Keratinocyte (primary cell): ENCODE results near the gene MRPL24. TPM values are rescaled to one million over a fixed set of nuclear protein-coding genes. Genes with fewer than 3 reads are reported as not detected.

Source experiments
- DNase-seq: peaks from one replicate; pipeline ENCODE4 v3.0.0-alpha.2; 2011; ENCODE audit warnings: low read depth, missing footprints, low spot score
- FAIRE-seq: peaks from 2 replicates; lab custom pipeline; 2011; peaks lifted over from hg19 to GRCh38; lab: Jason Lieb, UNC
- H2AFZ ChIP-seq: 2 replicates; pipeline ENCODE4 v1.6.0; 2012; ENCODE audit warnings: low read length, control low read depth, inconsistent platforms; ENCODE audit not compliant: control insufficient read depth
- H3K27ac ChIP-seq: 2 replicates; pipeline ENCODE4 v1.5.1; 2011; ENCODE audit warnings: low read length; ENCODE audit not compliant: control insufficient read depth, insufficient read depth
- H3K27me3 ChIP-seq: 3 replicates; pipeline ENCODE4 v1.6.0; 2011; ENCODE audit warnings: low read length; ENCODE audit not compliant: control insufficient read depth, insufficient read depth; ENCODE audit errors: extremely low read depth
- H3K36me3 ChIP-seq, 2 experiments: 2 replicates in 1 of 2; 3 replicates in 1 of 2; pipeline ENCODE4 v1.5.1; 2011; ENCODE audit warnings: low read length in 2 of 2, mild to moderate bottlenecking in 1 of 2; ENCODE audit not compliant: control insufficient read depth in 2 of 2, insufficient read depth in 2 of 2; ENCODE audit errors: extremely low read depth in 1 of 2
- H3K4me1 ChIP-seq: 3 replicates; pipeline ENCODE4 v1.5.1; 2011; ENCODE audit warnings: low read length; ENCODE audit not compliant: control insufficient read depth, insufficient read depth; ENCODE audit errors: extremely low read depth
- H3K4me2 ChIP-seq: 3 replicates; pipeline ENCODE4 v1.6.0; 2011; ENCODE audit warnings: low read depth, low read length; ENCODE audit not compliant: control insufficient read depth, insufficient read depth; ENCODE audit errors: extremely low read depth
- H3K4me3 ChIP-seq, 3 experiments: fragments of 200-600 bp in 1 of 3; sonication (generic) in 1 of 3; 2 replicates in 2 of 3; 3 replicates in 1 of 3; pipeline ENCODE4 v1.5.1; 2011 to 2016; ENCODE audit warnings: low read length in 3 of 3, mild to moderate bottlenecking in 3 of 3, control low read depth in 2 of 3, inconsistent platforms in 1 of 3, low read depth in 1 of 3, mixed read lengths in 1 of 3, mixed run types in 1 of 3, moderate library complexity in 1 of 3; ENCODE audit not compliant: control insufficient read depth in 2 of 3, insufficient read depth in 2 of 3; ENCODE audit errors: extremely low read depth in 1 of 3
- H3K79me2 ChIP-seq: 2 replicates; pipeline ENCODE4 v1.6.0; 2012; ENCODE audit warnings: low read length; ENCODE audit not compliant: control insufficient read depth, insufficient read depth
- H3K9ac ChIP-seq: 3 replicates; pipeline ENCODE4 v1.6.0; 2011; ENCODE audit warnings: low read length; ENCODE audit not compliant: control insufficient read depth, insufficient read depth; ENCODE audit errors: extremely low read depth
- H3K9me1 ChIP-seq: 3 replicates; pipeline ENCODE4 v1.6.0; 2011; ENCODE audit warnings: low read length; ENCODE audit not compliant: control insufficient read depth, insufficient read depth; ENCODE audit errors: extremely low read depth
- H3K9me3 ChIP-seq: 2 replicates; pipeline ENCODE4 v1.5.1; 2012; ENCODE audit warnings: low read depth, low read length; ENCODE audit not compliant: control insufficient read depth
- H4K20me1 ChIP-seq: 3 replicates; pipeline ENCODE4 v1.6.0; 2011; ENCODE audit warnings: low read length; ENCODE audit not compliant: control insufficient read depth, insufficient read depth; ENCODE audit errors: extremely low read depth
- EZH2 ChIP-seq: IDR thresholded peaks from one replicate; pipeline ENCODE4 v1.6.1; 2012; ENCODE audit warnings: inconsistent platforms, mild to moderate bottlenecking, low read length, moderate library complexity
- dilution Hi-C: fragments of 300-500 bp; cut with MboI; formaldehyde crosslinking; loops from one replicate; pipeline ENCODE4 v1.7.0; 2020; ENCODE audit warnings: low sequenced_read_pairs; ENCODE audit not compliant: extremely low pct_ligation_motif_present
- polyA plus RNA-seq, 5 experiments: library from polyadenylated mRNA; depleted of rRNA in 3 of 5; stranded (reverse) in 3 of 5; stranded (forward) in 1 of 5; unstranded in 1 of 5; fragments of >200 nt; gene quantifications; 1 replicate in 1 of 5; 2 replicates in 3 of 5; 3 replicates in 1 of 5; pipeline versions ENCODE4 v1.2.1 to v1.2.3, GENCODE V29; 2011 to 2012; ENCODE audit warnings: missing spikeins in 2 of 5, low read depth in 1 of 5, low replicate concordance in 1 of 5
- TF ChIP-seq, protein P1 (sequence below), 3 experiments: IDR thresholded peaks in 1 of 3; conservative IDR thresholded peaks in 1 of 3; optimal IDR thresholded peaks in 1 of 3; 2 replicates in 2 of 3; 3 replicates in 1 of 3; pipeline versions ENCODE3 to v1.5.1; 2011; ENCODE audit warnings: low read length in 3 of 3, mild to moderate bottlenecking in 3 of 3, moderate library complexity in 2 of 3, control low read depth in 1 of 3, inconsistent platforms in 1 of 3; ENCODE audit not compliant: insufficient read depth in 2 of 3; ENCODE audit errors: extremely low read depth in 1 of 3

MRPL24 gene
- polyA plus RNA-seq, 1 donor (not counting 4 experiments of a cell fraction or from before 2014, with no cell fraction given) = 157 TPM

DNA sequence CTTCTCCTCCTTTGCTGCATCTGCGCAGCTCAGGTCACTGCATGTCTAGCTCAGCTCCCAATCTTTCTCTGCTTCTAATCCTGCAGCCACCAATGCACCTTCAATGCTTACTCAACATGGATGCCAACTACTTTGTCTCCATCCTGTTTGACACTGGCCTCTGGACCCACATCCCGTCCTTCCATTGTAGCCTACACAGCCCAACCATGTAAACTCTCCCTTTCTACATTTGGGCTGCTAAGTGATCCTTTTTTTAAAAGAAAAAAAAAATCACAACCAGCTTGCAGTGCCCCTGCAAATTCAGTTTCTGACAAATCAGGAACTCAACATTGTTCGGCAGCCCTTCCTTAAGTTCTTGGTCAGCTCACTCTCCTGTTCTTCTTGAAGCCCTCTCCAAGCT is 26.1 kb downstream of the MRPL24 start:
- Histone ChIP-seq H3K79me2 (no peaks in the 10 kb centered on the region), H3K9me1 (no peaks in the 10 kb centered on the region), H3K9ac (no peak overlapping the region), H3K4me1 (peaks cover 13% of the 10 kb centered on the region), H3K27ac (no peak overlapping the region), H3K4me2 (no peak overlapping the region), H3K27me3 (no peaks in the 10 kb centered on the region), H3K36me3 (peaks cover 0 to 4% of the 10 kb centered on the region in 2 experiments), H4K20me1 (no peaks in the 10 kb centered on the region), H3K9me3 (no peaks in the 10 kb centered on the region), H3K4me3 (no peak overlapping the region), H2AFZ (no peak overlapping the region)
- no peak for TF ChIP-seq EZH2
- TF ChIP-seq, protein P1, sequence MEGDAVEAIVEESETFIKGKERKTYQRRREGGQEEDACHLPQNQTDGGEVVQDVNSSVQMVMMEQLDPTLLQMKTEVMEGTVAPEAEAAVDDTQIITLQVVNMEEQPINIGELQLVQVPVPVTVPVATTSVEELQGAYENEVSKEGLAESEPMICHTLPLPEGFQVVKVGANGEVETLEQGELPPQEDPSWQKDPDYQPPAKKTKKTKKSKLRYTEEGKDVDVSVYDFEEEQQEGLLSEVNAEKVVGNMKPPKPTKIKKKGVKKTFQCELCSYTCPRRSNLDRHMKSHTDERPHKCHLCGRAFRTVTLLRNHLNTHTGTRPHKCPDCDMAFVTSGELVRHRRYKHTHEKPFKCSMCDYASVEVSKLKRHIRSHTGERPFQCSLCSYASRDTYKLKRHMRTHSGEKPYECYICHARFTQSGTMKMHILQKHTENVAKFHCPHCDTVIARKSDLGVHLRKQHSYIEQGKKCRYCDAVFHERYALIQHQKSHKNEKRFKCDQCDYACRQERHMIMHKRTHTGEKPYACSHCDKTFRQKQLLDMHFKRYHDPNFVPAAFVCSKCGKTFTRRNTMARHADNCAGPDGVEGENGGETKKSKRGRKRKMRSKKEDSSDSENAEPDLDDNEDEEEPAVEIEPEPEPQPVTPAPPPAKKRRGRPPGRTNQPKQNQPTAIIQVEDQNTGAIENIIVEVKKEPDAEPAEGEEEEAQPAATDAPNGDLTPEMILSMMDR (optimal IDR thresholded peaks at IDR 0.05 in 1 of 3, IDR thresholded peaks at IDR 0.05 in 1 of 3, conservative IDR thresholded peaks at IDR 0.05 in 1 of 3; ENCODE audit: extremely low read depth in 1 of 3, insufficient read depth in 2 of 3, low read length in 3 of 3) = no peak
- dilution Hi-C loops = no loop called here
- FAIRE-seq = no peak
- no peak for DNase-seq

DNA sequence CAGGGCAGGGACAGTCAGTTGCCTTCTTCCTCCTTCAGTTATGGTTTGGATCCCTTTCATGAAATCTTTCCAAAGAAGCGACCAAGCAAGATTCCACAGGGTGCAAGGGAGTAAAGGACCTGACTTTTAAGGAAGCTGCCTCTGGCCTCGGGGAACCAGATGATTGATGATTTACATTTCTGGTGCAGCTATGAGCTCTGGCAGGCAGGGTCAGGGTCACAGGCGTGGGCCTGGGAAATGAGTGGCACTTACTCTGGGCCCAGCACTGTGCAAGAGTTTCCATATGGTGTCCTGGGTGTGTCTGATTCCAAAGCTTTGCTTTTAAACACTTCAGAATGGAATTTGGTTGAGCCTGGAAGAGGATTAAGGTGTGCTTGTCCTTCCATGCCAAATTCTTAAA is 28.3 kb downstream of the MRPL24 start:
- no peak overlapping the region for H3K4me2 ChIP-seq
- DNase-seq (no peak), FAIRE-seq (no peak)
- peaks cover 20% of the 10 kb centered on the region for H3K4me1 ChIP-seq
- H3K9ac ChIP-seq = no peak overlapping the region
- H3K4me3 ChIP-seq = no peak overlapping the region
- H3K27ac ChIP-seq = no peak overlapping the region
- H3K9me1 ChIP-seq = no peaks in the 10 kb centered on the region
- dilution Hi-C loops = no loop called here
- no peaks in the 10 kb centered on the region for H3K79me2 ChIP-seq
- no peak overlapping the region for H2AFZ ChIP-seq
- H4K20me1 ChIP-seq = no peaks in the 10 kb centered on the region
- peaks cover under 1% of the 10 kb centered on the region for H3K27me3 ChIP-seq
- no peaks in the 10 kb centered on the region for H3K9me3 ChIP-seq
- TF ChIP-seq EZH2 = no peak
- TF ChIP-seq, protein P1 (optimal IDR thresholded peaks at IDR 0.05 in 1 of 3, IDR thresholded peaks at IDR 0.05 in 1 of 3, conservative IDR thresholded peaks at IDR 0.05 in 1 of 3; ENCODE audit: extremely low read depth in 1 of 3, insufficient read depth in 2 of 3, low read length in 3 of 3) = no peak
- H3K36me3 ChIP-seq = no peaks in the 10 kb centered on the region
